Muscle of leg (tissue), 11 donors: Measurements from ENCODE around the gene PCNX3. TPM values are rescaled to one million over a fixed set of nuclear protein-coding genes. Genes with fewer than 3 reads are reported as not detected.
"Not testable (repeated sequence)": the region's sequence is repeated elsewhere in the genome, so short reads cannot be mapped to it uniquely, and the experiment has no call there.

Source experiments
- DNase-seq: peaks from one replicate; pipeline ENCODE4 v3.0.0; 2013
- H3K27ac ChIP-seq: one replicate; pipeline ENCODE4 v1.5.1; 2013; ENCODE audit warnings: mild to moderate bottlenecking, low read length, control low read depth
- H3K27me3 ChIP-seq: one replicate; pipeline ENCODE4 v1.6.1; 2013; ENCODE audit warnings: low read length; ENCODE audit not compliant: control insufficient read depth, insufficient read depth
- H3K36me3 ChIP-seq: one replicate; pipeline ENCODE4 v1.6.1; 2013; ENCODE audit warnings: low read length; ENCODE audit not compliant: control insufficient read depth, insufficient read depth
- H3K4me1 ChIP-seq: one replicate; pipeline ENCODE4 v1.6.1; 2013; ENCODE audit warnings: low read length; ENCODE audit not compliant: control insufficient read depth, insufficient read depth
- H3K4me3 ChIP-seq: one replicate; pipeline ENCODE4 v1.5.1; 2013; ENCODE audit warnings: low read length, control low read depth
- H3K9me3 ChIP-seq: replicated peaks from 2 replicates; pipeline ENCODE4 v1.6.1; 2013; ENCODE audit warnings: low read depth, low read length; ENCODE audit not compliant: control insufficient read depth
- WGBS: methylation state at CpG from one replicate; pipeline ENCODE4 v1.1.5; 2013; ENCODE audit warnings: missing lambda C conversion rate; ENCODE audit not compliant: insufficient coverage; 5-methylcytosine and 5-hydroxymethylcytosine counted together
- polyA plus RNA-seq, 8 donors: library from polyadenylated mRNA; unstranded; fragments of 120-200 nt; gene quantifications; one replicate each; pipeline versions ENCODE4 v1.2.1 to v1.2.3, GENCODE V29; 2013; ENCODE audit warnings: inconsistent platforms in 1 of 8, low replicate concordance in 1 of 8; ENCODE audit not compliant: insufficient read length in 8 of 8, insufficient read depth in 1 of 8
- total RNA-seq: library from RNA; stranded (reverse); fragments of 120-200 nt; gene quantifications from one replicate; pipeline ENCODE4 v1.2.4, GENCODE V29; 2013

PCNX3 gene
- total and polyA plus RNA-seq, 9 donors = 6.6 to 24.7 (median 20.0) TPM

GRCh38 chr11:65630215-65630614, 14.6 kb downstream of the PCNX3 start:
- Histone ChIP-seq H3K4me1 (no peaks in the 10 kb centered on the region), H3K9me3 (no peaks in the 10 kb centered on the region), H3K27ac (no peak overlapping the region), H3K4me3 (no peak overlapping the region), H3K27me3 (no peaks in the 10 kb centered on the region), H3K36me3 (peaks cover 87% of the 10 kb centered on the region)
- 87% methylated on average over 8 of the region's 11 CpGs for WGBS
- DNase-seq = no peak

GRCh38 chr11:65633390-65634108, 18.0 kb downstream of the PCNX3 start:
- Histone ChIP-seq H3K27ac (no peak overlapping the region), H3K27me3 (no peaks in the 10 kb centered on the region), H3K4me1 (peaks cover 18% of the 10 kb centered on the region), H3K9me3 (no peaks in the 10 kb centered on the region), H3K36me3 (peaks cover 74% of the 10 kb centered on the region), H3K4me3 (no peak overlapping the region)
- no peak for DNase-seq
- 85% methylated on average over 14 of the region's 20 CpGs for WGBS

- Histone ChIP-seq H3K27me3 (no peaks in the 10 kb centered on the region), H3K4me3 (no peak overlapping the region), H3K27ac (no peak overlapping the region), H3K4me1 (peaks cover 23% of the 10 kb centered on the region), H3K9me3 (no peaks in the 10 kb centered on the region), H3K36me3 (peaks cover 69% of the 10 kb centered on the region)
- DNase-seq = no peak
- 90% methylated on average over 12 of the region's 14 CpGs for WGBS
Measured at GRCh38 chr11:65634109-65634436, 18.5 kb downstream of the PCNX3 start.

- H3K27me3 ChIP-seq = no peaks in the 10 kb centered on the region
- WGBS = 86% methylated on average over 11 of the region's 11 CpGs
- no peaks in the 10 kb centered on the region for H3K9me3 ChIP-seq
- no peak for DNase-seq
- H3K27ac ChIP-seq = no peak overlapping the region
- H3K4me3 ChIP-seq = no peak overlapping the region
- H3K36me3 ChIP-seq = peaks cover 65% of the 10 kb centered on the region
- peaks cover 26% of the 10 kb centered on the region for H3K4me1 ChIP-seq
Measured at GRCh38 chr11:65634440-65634839, 18.9 kb downstream of the PCNX3 start.

- Histone ChIP-seq H3K9me3 (no peaks in the 10 kb centered on the region), H3K27ac (no peak overlapping the region), H3K36me3 (peaks cover 58% of the 10 kb centered on the region), H3K4me3 (no peak overlapping the region), H3K4me1 (peaks cover 33% of the 10 kb centered on the region), H3K27me3 (no peaks in the 10 kb centered on the region)
- WGBS = 94% methylated on average over 41 of the region's 46 CpGs
- DNase-seq = no peak
Measured at GRCh38 chr11:65634905-65635731, 19.5 kb downstream of the PCNX3 start.

GRCh38 chr11:65636108-65637031, 20.8 kb downstream of the PCNX3 start:
- Histone ChIP-seq H3K9me3 (no peaks in the 10 kb centered on the region), H3K4me3 (no peak overlapping the region), H3K27ac (no peak overlapping the region), H3K27me3 (no peaks in the 10 kb centered on the region), H3K4me1 (peaks cover 41% of the 10 kb centered on the region), H3K36me3 (peaks cover 52% of the 10 kb centered on the region)
- WGBS = 94% methylated on average over 18 of the region's 28 CpGs
- no peak for DNase-seq

GRCh38 chr11:65637032-65637557, 21.5 kb downstream of the PCNX3 start:
- H3K27me3 ChIP-seq = no peaks in the 10 kb centered on the region
- peak overlapping the region; percentile 97 for H3K27ac ChIP-seq
- H3K4me1 ChIP-seq = peaks cover 48% of the 10 kb centered on the region
- H3K9me3 ChIP-seq = no peaks in the 10 kb centered on the region
- WGBS = 100% methylated on average over 2 of the region's 3 CpGs
- DNase-seq = no peak
- H3K4me3 ChIP-seq = no peak overlapping the region
- peaks cover 53% of the 10 kb centered on the region for H3K36me3 ChIP-seq

- Histone ChIP-seq H3K4me3 (peak within 1 kb of the TSS; percentile 82), H3K27me3 (no peaks in the 10 kb centered on the region), H3K36me3 (peaks cover 59% of the 10 kb centered on the region), H3K27ac (peak within 1 kb of the TSS; percentile 97), H3K4me1 (peaks cover 54% of the 10 kb centered on the region), H3K9me3 (no peaks in the 10 kb centered on the region)
- 4% methylated on average over 36 of the region's 46 CpGs for WGBS
- DNase-seq = peak; percentile 93
Measured at GRCh38 chr11:65637794-65638419, 22.3 kb downstream of the PCNX3 start, which contains the start of gene SIPA1. TSS of gene SIPA1 (plus strand) at chr11:65638101. CDS start at chr11:65640922, 2,821 bp downstream.

GRCh38 chr11:65639228-65639597, 23.6 kb downstream of the PCNX3 start:
- not testable (repeated sequence) for H3K4me3 ChIP-seq, H3K9me3 ChIP-seq, H3K27me3 ChIP-seq, DNase-seq
- peak overlapping the region; percentile 13 for H3K27ac ChIP-seq
- H3K4me1 ChIP-seq = peaks cover 54% of the 10 kb centered on the region
- 96% methylated on average over 4 of the region's 9 CpGs for WGBS
- peaks cover 55% of the 10 kb centered on the region for H3K36me3 ChIP-seq
